Urinary bladder (tissue), 4 donors: ENCODE measurements around the gene CACNA2D3. TPM values are rescaled to one million over a fixed set of nuclear protein-coding genes. Genes with fewer than 3 reads are reported as not detected.

Experiments
- DNase-seq: peaks from one replicate; pipeline ENCODE4 v3.0.0-alpha.2; 2015; ENCODE audit errors: extremely low spot score
- H3K27ac ChIP-seq: one replicate; pipeline ENCODE4 v1.5.1; 2013; ENCODE audit warnings: low read depth, mild to moderate bottlenecking, moderate library complexity
- H3K36me3 ChIP-seq: one replicate; pipeline ENCODE4 v1.6.1; 2013; ENCODE audit warnings: mild to moderate bottlenecking, moderate library complexity; ENCODE audit not compliant: insufficient read depth
- H3K4me1 ChIP-seq: one replicate; pipeline ENCODE4 v1.6.1; 2013; ENCODE audit warnings: mild to moderate bottlenecking, moderate library complexity; ENCODE audit not compliant: insufficient read depth
- H3K4me3 ChIP-seq: one replicate; pipeline ENCODE4 v1.5.1; 2013; ENCODE audit warnings: low read depth, low read length
- WGBS: extraction: QIAGEN DNeasy Blood & Tissue Kit; methylation state at CpG from one replicate; pipeline ENCODE4 v1.1.7; 2013; 5-methylcytosine and 5-hydroxymethylcytosine counted together
- polyA plus RNA-seq: library from polyadenylated mRNA; stranded (reverse); fragments of 200-250 nt; gene quantifications from one replicate; pipeline ENCODE4 v1.2.3, GENCODE V29; 2013
- total RNA-seq: library from RNA; depleted of rRNA; stranded (reverse); fragments of >200 nt; gene quantifications from one replicate; pipeline ENCODE4 v1.2.3, GENCODE V29; 2014
- donor health status: healthy with polysubstance abuse.
- donor health status: healthy.

The CACNA2D3 gene
- total and polyA plus RNA-seq, 2 donors = 0.57 to 1.7 TPM

- no peak overlapping the region for H3K4me3 ChIP-seq
- WGBS = 92% methylated on average over 3 of the region's 3 CpGs
These were observed 587.4 kb downstream of the CACNA2D3 start for GRCh38 chr3:54709785-54710184.

GRCh38 chr3:54710954-54711353, 588.6 kb downstream of the CACNA2D3 start:
- H3K4me3 ChIP-seq = no peak overlapping the region
- H3K4me1 ChIP-seq = no peaks in the 10 kb centered on the region
- H3K36me3 ChIP-seq = peaks cover 2% of the 10 kb centered on the region
- 37% methylated on average over 5 of the region's 5 CpGs for WGBS
- DNase-seq = no peak
- no peak overlapping the region for H3K27ac ChIP-seq

More at GRCh38 chr3:54709785-54710184, 587.4 kb downstream of the CACNA2D3 start:
- no peak for DNase-seq
- no peak overlapping the region for H3K27ac ChIP-seq
- H3K36me3 ChIP-seq = peaks cover 2% of the 10 kb centered on the region
- no peaks in the 10 kb centered on the region for H3K4me1 ChIP-seq

- no peak for DNase-seq
- H3K27ac ChIP-seq = no peak overlapping the region
These were observed 590.2 kb downstream of the CACNA2D3 start for GRCh38 chr3:54712539-54712938.

GRCh38 chr3:54713031-54713430, 590.7 kb downstream of the CACNA2D3 start:
- Histone ChIP-seq H3K4me1 (no peaks in the 10 kb centered on the region), H3K36me3 (peaks cover 2% of the 10 kb centered on the region), H3K27ac (no peak overlapping the region), H3K4me3 (no peak overlapping the region)
- 22% methylated on average over 1 of the region's 1 CpG for WGBS
- DNase-seq = no peak

More at GRCh38 chr3:54712539-54712938, 590.2 kb downstream of the CACNA2D3 start:
- no peak overlapping the region for H3K4me3 ChIP-seq
- peaks cover 2% of the 10 kb centered on the region for H3K36me3 ChIP-seq
- no peaks in the 10 kb centered on the region for H3K4me1 ChIP-seq
- WGBS = 38% methylated on average over 5 of the region's 5 CpGs

GRCh38 chr3:54713455-54713854, 591.1 kb downstream of the CACNA2D3 start:
- no peak overlapping the region for H3K27ac ChIP-seq
- DNase-seq = no peak
- WGBS = 44% methylated on average over 3 of the region's 3 CpGs
- H3K4me3 ChIP-seq = no peak overlapping the region
- peaks cover 2% of the 10 kb centered on the region for H3K36me3 ChIP-seq
- no peaks in the 10 kb centered on the region for H3K4me1 ChIP-seq

- no peak for DNase-seq
- H3K27ac ChIP-seq = no peak overlapping the region
- H3K4me1 ChIP-seq = no peaks in the 10 kb centered on the region
- H3K36me3 ChIP-seq = peaks cover 2% of the 10 kb centered on the region
- WGBS = 89% methylated on average over 5 of the region's 5 CpGs
- no peak overlapping the region for H3K4me3 ChIP-seq
These were observed 591.7 kb downstream of the CACNA2D3 start for GRCh38 chr3:54714035-54714434.

GRCh38 chr3:54717506-54717905, 595.2 kb downstream of the CACNA2D3 start:
- Histone ChIP-seq H3K27ac (no peak overlapping the region), H3K36me3 (peaks cover 2% of the 10 kb centered on the region), H3K4me3 (no peak overlapping the region), H3K4me1 (no peaks in the 10 kb centered on the region)
- no peak for DNase-seq
- 95% methylated on average over 18 of the region's 18 CpGs for WGBS

GRCh38 chr3:54719914-54720313, 597.6 kb downstream of the CACNA2D3 start:
- DNase-seq = no peak
- no peaks in the 10 kb centered on the region for H3K36me3 ChIP-seq
- no peak overlapping the region for H3K4me3 ChIP-seq
- H3K27ac ChIP-seq = no peak overlapping the region
- H3K4me1 ChIP-seq = no peaks in the 10 kb centered on the region
- 87% methylated on average over 1 of the region's 1 CpG for WGBS

GRCh38 chr3:54720604-54721003, 598.3 kb downstream of the CACNA2D3 start:
- 93% methylated on average over 1 of the region's 1 CpG for WGBS
- no peaks in the 10 kb centered on the region for H3K4me1 ChIP-seq
- H3K36me3 ChIP-seq = no peaks in the 10 kb centered on the region
- H3K4me3 ChIP-seq = no peak overlapping the region
- H3K27ac ChIP-seq = no peak overlapping the region
- no peak for DNase-seq

- Histone ChIP-seq H3K36me3 (no peaks in the 10 kb centered on the region), H3K4me3 (no peak overlapping the region), H3K4me1 (no peaks in the 10 kb centered on the region), H3K27ac (no peak overlapping the region)
- 55% methylated on average over 10 of the region's 10 CpGs for WGBS
- no peak for DNase-seq
These were observed 609.5 kb downstream of the CACNA2D3 start for GRCh38 chr3:54731732-54732445.

- DNase-seq = no peak
- 59% methylated on average over 11 of the region's 11 CpGs for WGBS
- no peaks in the 10 kb centered on the region for H3K4me1 ChIP-seq
- no peak overlapping the region for H3K4me3 ChIP-seq
- H3K36me3 ChIP-seq = no peaks in the 10 kb centered on the region
- H3K27ac ChIP-seq = no peak overlapping the region
These were observed 611.0 kb downstream of the CACNA2D3 start for GRCh38 chr3:54733106-54734006.

- 68% methylated on average over 1 of the region's 1 CpG for WGBS
- no peak for DNase-seq
- Histone ChIP-seq H3K4me3 (no peak overlapping the region), H3K4me1 (no peaks in the 10 kb centered on the region), H3K36me3 (no peaks in the 10 kb centered on the region), H3K27ac (no peak overlapping the region)
These were observed 614.1 kb downstream of the CACNA2D3 start for GRCh38 chr3:54736459-54736858.

GRCh38 chr3:54743755-54744154, 621.4 kb downstream of the CACNA2D3 start:
- Histone ChIP-seq H3K4me1 (no peaks in the 10 kb centered on the region), H3K27ac (no peak overlapping the region), H3K36me3 (no peaks in the 10 kb centered on the region), H3K4me3 (no peak overlapping the region)
- DNase-seq = no peak
- WGBS = 39% methylated on average over 1 of the region's 1 CpG

- no peak overlapping the region for H3K27ac ChIP-seq
- H3K4me3 ChIP-seq = no peak overlapping the region
- WGBS = 81% methylated on average over 1 of the region's 1 CpG
- DNase-seq = no peak
- H3K4me1 ChIP-seq = no peaks in the 10 kb centered on the region
- no peaks in the 10 kb centered on the region for H3K36me3 ChIP-seq
These were observed 621.9 kb downstream of the CACNA2D3 start for GRCh38 chr3:54744291-54744690.
